Stomach (tissue), 4 donors: Measurements from ENCODE around the gene CASTOR1.

Experiments used
- EP300 ChIP-seq: sonication (generic); formaldehyde crosslinking; IDR thresholded peaks from one replicate; pipeline ENCODE4 v1.6.1; 2017; ENCODE audit warnings: antibody characterized with exemption
- POLR2A ChIP-seq, 4 donors: fragments of 450-650 bp; IDR thresholded peaks; one replicate each; pipeline ENCODE4 v1.6.1; 2016; ENCODE audit warnings: antibody characterized with exemption in 4 of 4, control low read depth in 2 of 4, mild to moderate bottlenecking in 1 of 4, moderate library complexity in 1 of 4
- POLR2AphosphoS5 ChIP-seq, 3 donors: sonication (generic); formaldehyde crosslinking; IDR thresholded peaks; one replicate each; pipeline ENCODE4 v1.6.1; 2016; ENCODE audit warnings: antibody characterized with exemption in 3 of 3
- TF ChIP-seq, protein P1 (sequence below), 7 experiments: fragments of 450-650 bp in 4 of 7; fragments of 200-600 bp in 3 of 7; sonication (generic) in 3 of 7; IDR thresholded peaks; one replicate each; pipeline ENCODE4 v1.5.1; 2016 to 2019; ENCODE audit warnings: antibody characterized with exemption in 7 of 7, control low read depth in 2 of 7, mild to moderate bottlenecking in 1 of 7

DNA sequence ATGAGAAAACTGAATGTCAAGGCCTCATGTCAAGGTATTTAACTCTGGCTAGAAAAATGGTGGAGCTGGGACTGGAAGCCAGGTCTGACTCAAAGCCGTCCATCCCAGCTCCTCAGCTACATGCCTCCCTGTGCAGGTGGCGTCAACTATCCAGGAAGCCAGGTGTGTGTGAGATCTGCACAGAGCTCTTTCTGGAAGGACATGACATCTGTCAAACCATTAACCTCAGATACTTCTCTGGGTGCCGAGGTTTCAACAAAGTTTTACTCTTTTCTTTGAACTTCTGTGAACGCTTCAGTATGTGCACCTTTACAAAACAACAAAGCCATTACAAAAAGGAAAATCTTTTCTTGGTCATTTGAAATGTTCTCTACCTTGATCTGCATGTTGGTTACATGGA, 7.0 kb upstream of the CASTOR1 start:
- TF ChIP-seq, protein P1, sequence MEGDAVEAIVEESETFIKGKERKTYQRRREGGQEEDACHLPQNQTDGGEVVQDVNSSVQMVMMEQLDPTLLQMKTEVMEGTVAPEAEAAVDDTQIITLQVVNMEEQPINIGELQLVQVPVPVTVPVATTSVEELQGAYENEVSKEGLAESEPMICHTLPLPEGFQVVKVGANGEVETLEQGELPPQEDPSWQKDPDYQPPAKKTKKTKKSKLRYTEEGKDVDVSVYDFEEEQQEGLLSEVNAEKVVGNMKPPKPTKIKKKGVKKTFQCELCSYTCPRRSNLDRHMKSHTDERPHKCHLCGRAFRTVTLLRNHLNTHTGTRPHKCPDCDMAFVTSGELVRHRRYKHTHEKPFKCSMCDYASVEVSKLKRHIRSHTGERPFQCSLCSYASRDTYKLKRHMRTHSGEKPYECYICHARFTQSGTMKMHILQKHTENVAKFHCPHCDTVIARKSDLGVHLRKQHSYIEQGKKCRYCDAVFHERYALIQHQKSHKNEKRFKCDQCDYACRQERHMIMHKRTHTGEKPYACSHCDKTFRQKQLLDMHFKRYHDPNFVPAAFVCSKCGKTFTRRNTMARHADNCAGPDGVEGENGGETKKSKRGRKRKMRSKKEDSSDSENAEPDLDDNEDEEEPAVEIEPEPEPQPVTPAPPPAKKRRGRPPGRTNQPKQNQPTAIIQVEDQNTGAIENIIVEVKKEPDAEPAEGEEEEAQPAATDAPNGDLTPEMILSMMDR (IDR thresholded peaks at IDR 0.05): no peak
- TF ChIP-seq EP300: no peak
- no peak for TF ChIP-seq POLR2AphosphoS5 (IDR thresholded peaks at IDR 0.05)
- TF ChIP-seq POLR2A (IDR thresholded peaks at IDR 0.05): no peak
